Trophoblast cell (in vitro differentiated cells and primary cell): Measurements from ENCODE around the gene PCSK1. TPM values are rescaled to one million over a fixed set of nuclear protein-coding genes. Genes with fewer than 3 reads are reported as not detected.
A peak's percentile ranks its signal among the peaks of the same experiment; 100 is the strongest.

Source experiments
- DNase-seq, 2 donors: peaks; one replicate each; pipeline ENCODE4 v3.0.0-alpha.2; 2016
- H2AFZ ChIP-seq: 2 replicates; pipeline ENCODE4 v1.6.1; 2013; ENCODE audit warnings: low read length, moderate library complexity, mild to moderate bottlenecking; ENCODE audit not compliant: insufficient read depth, poor library complexity
- H2AK5ac ChIP-seq: 2 replicates; pipeline ENCODE4 v1.6.1; 2013; ENCODE audit warnings: mild to moderate bottlenecking, low read length
- H2BK120ac ChIP-seq: 2 replicates; pipeline ENCODE4 v1.6.1; 2013; ENCODE audit warnings: low read length, mild to moderate bottlenecking, moderate library complexity; ENCODE audit not compliant: insufficient read depth, poor library complexity
- H2BK12ac ChIP-seq: 2 replicates; pipeline ENCODE4 v1.6.1; 2013; ENCODE audit warnings: mild to moderate bottlenecking, low read length, moderate library complexity
- H2BK5ac ChIP-seq: 2 replicates; pipeline ENCODE4 v1.6.1; 2013; ENCODE audit warnings: low read length, low read depth, moderate library complexity, mild to moderate bottlenecking; ENCODE audit not compliant: poor library complexity
- H3K14ac ChIP-seq: 2 replicates; pipeline ENCODE4 v1.6.1; 2013; ENCODE audit warnings: mild to moderate bottlenecking, low read length
- H3K18ac ChIP-seq: 2 replicates; pipeline ENCODE4 v1.6.1; 2013; ENCODE audit warnings: mild to moderate bottlenecking, low read length
- H3K23ac ChIP-seq: 2 replicates; pipeline ENCODE4 v1.6.1; 2013; ENCODE audit warnings: low read length
- H3K27ac ChIP-seq: 2 replicates; pipeline ENCODE4 v1.5.1; 2013; ENCODE audit warnings: low read depth, mild to moderate bottlenecking, inconsistent platforms, low read length, moderate library complexity
- H3K27me3 ChIP-seq: 2 replicates; pipeline ENCODE4 v1.6.1; 2013; ENCODE audit warnings: inconsistent platforms, mild to moderate bottlenecking, low read length, moderate library complexity; ENCODE audit not compliant: insufficient read depth
- H3K36me3 ChIP-seq, 2 experiments: 1 replicate in 1 of 2; 2 replicates in 1 of 2; pipeline ENCODE4 v1.6.1; 2013; ENCODE audit warnings: low read length in 2 of 2, mild to moderate bottlenecking in 2 of 2, moderate library complexity in 1 of 2; ENCODE audit not compliant: insufficient read depth in 2 of 2, control insufficient read depth in 1 of 2
- H3K4ac ChIP-seq: 2 replicates; pipeline ENCODE4 v1.6.1; 2013; ENCODE audit warnings: low read depth, mild to moderate bottlenecking, low read length, moderate library complexity
- H3K4me1 ChIP-seq, 2 experiments: 1 replicate in 1 of 2; 2 replicates in 1 of 2; pipeline ENCODE4 v1.6.1; 2013; ENCODE audit warnings: low read length in 2 of 2, mild to moderate bottlenecking in 2 of 2, moderate library complexity in 1 of 2; ENCODE audit not compliant: insufficient read depth in 2 of 2, control insufficient read depth in 1 of 2
- H3K4me2 ChIP-seq: 2 replicates; pipeline ENCODE4 v1.6.1; 2013; ENCODE audit warnings: inconsistent platforms, mild to moderate bottlenecking, low read length, moderate library complexity
- H3K4me3 ChIP-seq: 2 replicates; pipeline ENCODE4 v1.5.1; 2013; ENCODE audit warnings: mild to moderate bottlenecking, low read depth, low read length, inconsistent platforms
- H3K79me1 ChIP-seq: one replicate; pipeline ENCODE4 v1.6.1; 2013; ENCODE audit warnings: low read length
- H3K79me2 ChIP-seq: 2 replicates; pipeline ENCODE4 v1.6.1; 2013; ENCODE audit warnings: low read length, mild to moderate bottlenecking; ENCODE audit not compliant: control insufficient read depth, insufficient read depth, poor library complexity
- H3K9ac ChIP-seq: 2 replicates; pipeline ENCODE4 v1.6.1; 2013; ENCODE audit warnings: mild to moderate bottlenecking, low read length
- H3K9me3 ChIP-seq: 2 replicates; pipeline ENCODE4 v1.6.1; 2013; ENCODE audit warnings: low read depth, mild to moderate bottlenecking, control low read depth, inconsistent platforms, low read length; ENCODE audit not compliant: insufficient read depth
- H4K12ac ChIP-seq: 2 replicates; pipeline ENCODE4 v1.6.1; 2013; ENCODE audit warnings: low read depth, mild to moderate bottlenecking, low read length, moderate library complexity
- H4K8ac ChIP-seq: 2 replicates; pipeline ENCODE4 v1.6.1; 2013; ENCODE audit warnings: low read depth, mild to moderate bottlenecking, low read length, moderate library complexity
- H4K91ac ChIP-seq: one replicate; pipeline ENCODE4 v1.6.1; 2013; ENCODE audit warnings: low read depth, mild to moderate bottlenecking, low read length, moderate library complexity
- WGBS: extraction: QIAGEN DNeasy Blood & Tissue Kit; methylation state at CpG from one replicate; pipeline ENCODE4 v1.1.7; 2013; ENCODE audit warnings: missing lambda C conversion rate; ENCODE audit not compliant: insufficient read length, insufficient coverage; ENCODE audit errors: extremely low coverage; 5-methylcytosine and 5-hydroxymethylcytosine counted together
- polyA plus RNA-seq: library from polyadenylated mRNA; stranded (reverse); fragments of 200-250 nt; gene quantifications from 2 replicates; pipeline ENCODE4 v1.2.3, GENCODE V29; 2013

The PCSK1 gene
- not detected in 2 replicates for polyA plus RNA-seq

DNA sequence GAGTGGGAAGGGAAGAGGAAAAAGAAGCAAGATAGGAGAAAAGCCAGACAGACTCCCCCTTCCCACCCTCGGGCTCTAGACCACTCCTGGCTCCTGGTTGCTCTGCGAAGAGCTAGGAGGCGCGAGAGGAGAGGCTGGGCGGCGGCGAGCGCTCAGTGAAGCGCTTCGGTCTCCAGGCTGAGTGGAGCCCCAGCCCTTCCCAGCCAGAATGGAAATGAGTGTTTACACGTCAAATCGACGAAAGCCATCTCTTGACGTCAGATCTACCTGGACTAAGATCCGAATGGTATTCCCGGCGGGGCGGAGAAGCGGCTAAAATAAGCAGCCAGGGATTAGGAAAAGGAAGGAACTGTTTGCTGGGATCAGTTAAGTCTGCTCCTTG lies at the start of gene PCSK1:
Gene PCSK1, minus strand, starts transcription at position 183 of the 382 bp plus-strand sequence. CDS start 206 bp downstream, outside the sequence.
- H3K4me1 ChIP-seq: peaks cover 2 to 4% of the 10 kb centered on the region in 2 experiments
- no peak within 1 kb of the TSS for H4K12ac ChIP-seq
- H3K27ac ChIP-seq: no peak within 1 kb of the TSS
- DNase-seq: no peak
- H3K9me3 ChIP-seq: peaks cover 4% of the 10 kb centered on the region
- no peaks in the 10 kb centered on the region for H3K79me1 ChIP-seq
- H3K18ac ChIP-seq: no peak within 1 kb of the TSS
- no peak within 1 kb of the TSS for H3K4ac ChIP-seq
- no peak within 1 kb of the TSS for H3K4me3 ChIP-seq
- H2BK120ac ChIP-seq: no peak within 1 kb of the TSS
- H3K27me3 ChIP-seq: peaks cover 30% of the 10 kb centered on the region
- no peak within 1 kb of the TSS for H3K9ac ChIP-seq
- H4K8ac ChIP-seq: no peak within 1 kb of the TSS
- H2AK5ac ChIP-seq: no peak within 1 kb of the TSS
- H3K14ac ChIP-seq: no peak within 1 kb of the TSS
- H3K4me2 ChIP-seq: peak within 1 kb of the TSS; percentile 10
- H3K79me2 ChIP-seq: no peaks in the 10 kb centered on the region
- no peak within 1 kb of the TSS for H2AFZ ChIP-seq
- H3K23ac ChIP-seq: no peak within 1 kb of the TSS
- H2BK12ac ChIP-seq: no peak within 1 kb of the TSS
- H4K91ac ChIP-seq: no peak within 1 kb of the TSS
- WGBS: no CpG with 5 or more reads among the region's 19 CpGs
- no peaks in the 10 kb centered on the region for H3K36me3 ChIP-seq
- H2BK5ac ChIP-seq: no peak within 1 kb of the TSS

GRCh38 chr5:96481867-96482266 lies 48.8 kb upstream of the PCSK1 start:
- H3K4me1 ChIP-seq: no peaks in the 10 kb centered on the region
- H3K9me3 ChIP-seq: no peaks in the 10 kb centered on the region
- no peak overlapping the region for H2BK12ac ChIP-seq
- H2AK5ac ChIP-seq: no peak overlapping the region
- H3K4me3 ChIP-seq: no peak overlapping the region
- H3K79me1 ChIP-seq: no peaks in the 10 kb centered on the region
- no peak overlapping the region for H3K18ac ChIP-seq
- H4K8ac ChIP-seq: no peak overlapping the region
- no peak overlapping the region for H3K4me2 ChIP-seq
- no peak overlapping the region for H3K23ac ChIP-seq
- no peak overlapping the region for H3K27ac ChIP-seq
- WGBS: no CpG with 5 or more reads among the region's 1 CpG
- H4K12ac ChIP-seq: no peak overlapping the region
- no peak overlapping the region for H2BK5ac ChIP-seq
- H3K4ac ChIP-seq: no peak overlapping the region
- H3K36me3 ChIP-seq: no peaks in the 10 kb centered on the region
- no peak for DNase-seq
- no peak overlapping the region for H4K91ac ChIP-seq
- no peak overlapping the region for H2BK120ac ChIP-seq
- H3K14ac ChIP-seq: no peak overlapping the region
- H3K27me3 ChIP-seq: no peaks in the 10 kb centered on the region
- H3K9ac ChIP-seq: no peak overlapping the region
- no peaks in the 10 kb centered on the region for H3K79me2 ChIP-seq
- no peak overlapping the region for H2AFZ ChIP-seq

- no peak overlapping the region for H3K4me2 ChIP-seq
- no peak overlapping the region for H2AK5ac ChIP-seq
- no peak overlapping the region for H4K12ac ChIP-seq
- no peak overlapping the region for H2BK12ac ChIP-seq
- H3K14ac ChIP-seq: no peak overlapping the region
- H2BK120ac ChIP-seq: no peak overlapping the region
- H3K18ac ChIP-seq: no peak overlapping the region
- H3K4me3 ChIP-seq: no peak overlapping the region
- H3K4me1 ChIP-seq: no peaks in the 10 kb centered on the region
- no peaks in the 10 kb centered on the region for H3K79me1 ChIP-seq
- no peak overlapping the region for H3K4ac ChIP-seq
- no peak for DNase-seq
- no peak overlapping the region for H4K91ac ChIP-seq
- H3K79me2 ChIP-seq: no peaks in the 10 kb centered on the region
- no peaks in the 10 kb centered on the region for H3K9me3 ChIP-seq
- H3K36me3 ChIP-seq: no peaks in the 10 kb centered on the region
- H2BK5ac ChIP-seq: no peak overlapping the region
- H2AFZ ChIP-seq: no peak overlapping the region
- H3K9ac ChIP-seq: no peak overlapping the region
- no peaks in the 10 kb centered on the region for H3K27me3 ChIP-seq
- no peak overlapping the region for H3K27ac ChIP-seq
- H3K23ac ChIP-seq: no peak overlapping the region
- no peak overlapping the region for H4K8ac ChIP-seq
Observed at GRCh38 chr5:96481009-96481786, 48.1 kb upstream of the PCSK1 start.

DNA sequence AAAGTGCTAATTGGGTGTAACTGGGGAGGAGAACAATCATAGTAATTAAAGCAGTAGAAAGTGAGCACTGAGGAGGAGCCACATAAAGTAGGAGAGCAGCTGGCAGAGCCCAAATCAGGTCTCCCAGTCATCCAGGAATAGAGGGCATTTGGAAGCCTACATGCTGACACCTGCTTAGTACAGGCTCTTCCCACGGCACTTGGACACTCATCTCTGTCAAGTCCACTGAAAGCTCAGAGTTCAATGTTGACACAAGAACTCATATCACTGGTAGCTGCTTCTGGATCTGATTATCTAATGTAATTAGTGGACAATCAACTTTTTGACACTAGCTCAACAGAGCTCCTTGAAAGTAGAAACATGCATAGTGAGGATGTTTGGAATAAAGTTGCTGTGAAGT lies 45.9 kb upstream of the PCSK1 start:
- no peak overlapping the region for H4K91ac ChIP-seq
- H3K23ac ChIP-seq: no peak overlapping the region
- H3K79me1 ChIP-seq: no peaks in the 10 kb centered on the region
- no peaks in the 10 kb centered on the region for H3K79me2 ChIP-seq
- no peak overlapping the region for H3K27ac ChIP-seq
- whole genome bisulfite sequencing: no CpG with 5 or more reads among the region's 1 CpG
- no peaks in the 10 kb centered on the region for H3K36me3 ChIP-seq
- no peak overlapping the region for H2AK5ac ChIP-seq
- H4K8ac ChIP-seq: no peak overlapping the region
- H3K4ac ChIP-seq: no peak overlapping the region
- H3K4me3 ChIP-seq: no peak overlapping the region
- no peak overlapping the region for H2BK5ac ChIP-seq
- DNase-seq: no peak
- H3K4me1 ChIP-seq: no peaks in the 10 kb centered on the region
- no peak overlapping the region for H2AFZ ChIP-seq
- no peak overlapping the region for H3K18ac ChIP-seq
- no peaks in the 10 kb centered on the region for H3K27me3 ChIP-seq
- no peak overlapping the region for H2BK120ac ChIP-seq
- H2BK12ac ChIP-seq: no peak overlapping the region
- no peak overlapping the region for H3K9ac ChIP-seq
- H4K12ac ChIP-seq: no peak overlapping the region
- H3K14ac ChIP-seq: no peak overlapping the region
- H3K4me2 ChIP-seq: no peak overlapping the region
- no peaks in the 10 kb centered on the region for H3K9me3 ChIP-seq
